Measurements from ENCODE around the gene B4GALNT4.
"Not testable (repeated sequence)": the region's sequence is repeated elsewhere in the genome, so short reads cannot be mapped to it uniquely, and the experiment has no call there.

Gene B4GALNT4

GRCh38 chr11:376531-377173 is 7.4 kb downstream of the B4GALNT4 start:
- no peak for DNase-seq

GRCh38 chr11:377174-377865 is 8.0 kb downstream of the B4GALNT4 start:
- DNase-seq = no peak

GRCh38 chr11:377883-378500 is 8.7 kb downstream of the B4GALNT4 start:
- no peak for DNase-seq

GRCh38 chr11:379205-380094 is 10.2 kb downstream of the B4GALNT4 start:
- no peak for DNase-seq

GRCh38 chr11:380095-380480 is 10.8 kb downstream of the B4GALNT4 start:
- DNase-seq = no peak

- no peak for DNase-seq
These were observed 11.2 kb downstream of the B4GALNT4 start for GRCh38 chr11:380491-380890.

- no peak for DNase-seq
These were observed 11.7 kb downstream of the B4GALNT4 start for GRCh38 chr11:380996-381395.

GRCh38 chr11:381501-382072 is 12.3 kb downstream of the B4GALNT4 start:
- DNase-seq = no peak

- DNase-seq = no peak
These were observed 12.9 kb downstream of the B4GALNT4 start for GRCh38 chr11:382081-382629.

- no peak for DNase-seq
These were observed 14.1 kb downstream of the B4GALNT4 start for GRCh38 chr11:383431-383830.

GRCh38 chr11:384511-384910 is 15.2 kb downstream of the B4GALNT4 start:
- DNase-seq = no peak

GRCh38 chr11:385594-386351 is 16.5 kb downstream of the B4GALNT4 start:
- DNase-seq = no peak

GRCh38 chr11:386483-386882 is 17.2 kb downstream of the B4GALNT4 start:
- no peak for DNase-seq

- no peak for DNase-seq
These were observed 18.0 kb downstream of the B4GALNT4 start for GRCh38 chr11:387193-387793.

- DNase-seq = not testable (repeated sequence)
These were observed 20.1 kb downstream of the B4GALNT4 start for GRCh38 chr11:389369-389768.

- DNase-seq = no peak
These were observed 20.9 kb downstream of the B4GALNT4 start for GRCh38 chr11:390175-390574.

- no peak for DNase-seq
These were observed 22.1 kb downstream of the B4GALNT4 start for GRCh38 chr11:391117-392017.

GRCh38 chr11:392102-392777 is 22.9 kb downstream of the B4GALNT4 start:
- DNase-seq = no peak

GRCh38 chr11:393219-394033 is 24.1 kb downstream of the B4GALNT4 start:
- DNase-seq = no peak
